ENCODE data around the gene PHF19.

Gene PHF19

GRCh38 chr9:120875195-120875565 is 1.8 kb downstream of the PHF19 start:
- TF ChIP-seq ZNF274 (IDR thresholded peaks at IDR 0.05; ENCODE audit: low read depth, low read length): no peak
- H3K36me3 ChIP-seq (ENCODE audit: insufficient read depth, insufficient read length, low read length): peaks cover 48% of the 10 kb centered on the region
- H3K9ac ChIP-seq (ENCODE audit: insufficient read length, low read depth): no peak overlapping the region
- no peak overlapping the region for H3K4me3 ChIP-seq (ENCODE audit: insufficient read length, low read depth)
- DNase-seq (ENCODE audit: low read depth, low spot score): no peak
- H3K4me1 ChIP-seq (ENCODE audit: insufficient read depth, insufficient read length): peaks cover 12% of the 10 kb centered on the region
- no peaks in the 10 kb centered on the region for H3K27me3 ChIP-seq (ENCODE audit: insufficient read depth, insufficient read length)
- no peaks in the 10 kb centered on the region for H3K9me3 ChIP-seq (ENCODE audit: insufficient read depth, low read length)

- peaks cover 54% of the 10 kb centered on the region for H3K36me3 ChIP-seq (ENCODE audit: insufficient read depth, insufficient read length, low read length)
- peaks cover 12% of the 10 kb centered on the region for H3K4me1 ChIP-seq (ENCODE audit: insufficient read depth, insufficient read length)
- DNase-seq (ENCODE audit: low read depth, low spot score): no peak
Observed at GRCh38 chr9:120874226-120875194, 2.5 kb downstream of the PHF19 start.

GRCh38 chr9:120873512-120873911 is 3.5 kb downstream of the PHF19 start:
- DNase-seq (ENCODE audit: low read depth, low spot score): peak; percentile 93
- Histone ChIP-seq H3K27me3 (ENCODE audit: insufficient read depth, insufficient read length) (no peaks in the 10 kb centered on the region), H3K9ac (ENCODE audit: insufficient read length, low read depth) (no peak overlapping the region), H3K4me1 (ENCODE audit: insufficient read depth, insufficient read length) (peaks cover 12% of the 10 kb centered on the region), H3K36me3 (ENCODE audit: insufficient read depth, insufficient read length, low read length) (peaks cover 57% of the 10 kb centered on the region), H3K4me3 (ENCODE audit: insufficient read length, low read depth) (no peak overlapping the region), H3K9me3 (ENCODE audit: insufficient read depth, low read length) (no peaks in the 10 kb centered on the region)
- TF ChIP-seq YY1 (IDR thresholded peaks at IDR 0.05; ENCODE audit: insufficient read depth, insufficient read length) (no peak), SUZ12 (IDR thresholded peaks at IDR 0.05; ENCODE audit: extremely low read depth, insufficient read depth, insufficient read length) (no peak), ZNF274 (IDR thresholded peaks at IDR 0.05; ENCODE audit: low read depth, low read length) (no peak)

More at GRCh38 chr9:120874226-120875194, 2.5 kb downstream of the PHF19 start:
- no peaks in the 10 kb centered on the region for H3K27me3 ChIP-seq (ENCODE audit: insufficient read depth, insufficient read length)
- no peak for TF ChIP-seq YY1 (IDR thresholded peaks at IDR 0.05; ENCODE audit: insufficient read depth, insufficient read length)
- no peak for TF ChIP-seq ZNF274 (IDR thresholded peaks at IDR 0.05; ENCODE audit: low read depth, low read length)
- no peak for TF ChIP-seq SUZ12 (IDR thresholded peaks at IDR 0.05; ENCODE audit: extremely low read depth, insufficient read depth, insufficient read length)
- no peak overlapping the region for H3K4me3 ChIP-seq (ENCODE audit: insufficient read length, low read depth)
- H3K9ac ChIP-seq (ENCODE audit: insufficient read length, low read depth): no peak overlapping the region
- no peaks in the 10 kb centered on the region for H3K9me3 ChIP-seq (ENCODE audit: insufficient read depth, low read length)

- Histone ChIP-seq H3K4me1 (ENCODE audit: insufficient read depth, insufficient read length) (peaks cover 6% of the 10 kb centered on the region), H3K36me3 (ENCODE audit: insufficient read depth, insufficient read length, low read length) (peaks cover 57% of the 10 kb centered on the region), H3K27me3 (ENCODE audit: insufficient read depth, insufficient read length) (no peaks in the 10 kb centered on the region), H3K9me3 (ENCODE audit: insufficient read depth, low read length) (no peaks in the 10 kb centered on the region), H3K9ac (ENCODE audit: insufficient read length, low read depth) (peak overlapping the region; percentile 21), H3K4me3 (ENCODE audit: insufficient read length, low read depth) (no peak overlapping the region)
- no peak for DNase-seq (ENCODE audit: low read depth, low spot score)
- TF ChIP-seq ZNF274 (IDR thresholded peaks at IDR 0.05; ENCODE audit: low read depth, low read length) (no peak), YY1 (IDR thresholded peaks at IDR 0.05; ENCODE audit: insufficient read depth, insufficient read length) (no peak), SUZ12 (IDR thresholded peaks at IDR 0.05; ENCODE audit: extremely low read depth, insufficient read depth, insufficient read length) (no peak)
Observed at GRCh38 chr9:120872791-120873502, 4.0 kb downstream of the PHF19 start.

GRCh38 chr9:120870206-120870605 is 6.8 kb downstream of the PHF19 start:
- no peak overlapping the region for H3K4me3 ChIP-seq (ENCODE audit: insufficient read length, low read depth)
- peaks cover 72% of the 10 kb centered on the region for H3K36me3 ChIP-seq (ENCODE audit: insufficient read depth, insufficient read length, low read length)
- peaks cover 9% of the 10 kb centered on the region for H3K4me1 ChIP-seq (ENCODE audit: insufficient read depth, insufficient read length)
- no peaks in the 10 kb centered on the region for H3K27me3 ChIP-seq (ENCODE audit: insufficient read depth, insufficient read length)
- H3K9ac ChIP-seq (ENCODE audit: insufficient read length, low read depth): no peak overlapping the region
- DNase-seq (ENCODE audit: low read depth, low spot score): no peak
- H3K9me3 ChIP-seq (ENCODE audit: insufficient read depth, low read length): no peaks in the 10 kb centered on the region
- TF ChIP-seq YY1 (IDR thresholded peaks at IDR 0.05; ENCODE audit: insufficient read depth, insufficient read length): no peak
- no peak for TF ChIP-seq SUZ12 (IDR thresholded peaks at IDR 0.05; ENCODE audit: extremely low read depth, insufficient read depth, insufficient read length)
- TF ChIP-seq ZNF274 (IDR thresholded peaks at IDR 0.05; ENCODE audit: low read depth, low read length): no peak

- Histone ChIP-seq H3K4me3 (ENCODE audit: insufficient read length, low read depth) (no peak overlapping the region), H3K9me3 (ENCODE audit: insufficient read depth, low read length) (no peaks in the 10 kb centered on the region), H3K27me3 (ENCODE audit: insufficient read depth, insufficient read length) (no peaks in the 10 kb centered on the region), H3K4me1 (ENCODE audit: insufficient read depth, insufficient read length) (peaks cover 9% of the 10 kb centered on the region), H3K36me3 (ENCODE audit: insufficient read depth, insufficient read length, low read length) (peaks cover 72% of the 10 kb centered on the region), H3K9ac (ENCODE audit: insufficient read length, low read depth) (no peak overlapping the region)
- DNase-seq (ENCODE audit: low read depth, low spot score): no peak
- TF ChIP-seq YY1 (IDR thresholded peaks at IDR 0.05; ENCODE audit: insufficient read depth, insufficient read length): no peak
- no peak for TF ChIP-seq SUZ12 (IDR thresholded peaks at IDR 0.05; ENCODE audit: extremely low read depth, insufficient read depth, insufficient read length)
- TF ChIP-seq ZNF274 (IDR thresholded peaks at IDR 0.05; ENCODE audit: low read depth, low read length): no peak
Observed at GRCh38 chr9:120869726-120870125, 7.3 kb downstream of the PHF19 start.

GRCh38 chr9:120869360-120869687 is 7.7 kb downstream of the PHF19 start:
- Histone ChIP-seq H3K9ac (ENCODE audit: insufficient read length, low read depth) (peak overlapping the region; percentile 45), H3K9me3 (ENCODE audit: insufficient read depth, low read length) (no peaks in the 10 kb centered on the region), H3K27me3 (ENCODE audit: insufficient read depth, insufficient read length) (no peaks in the 10 kb centered on the region), H3K36me3 (ENCODE audit: insufficient read depth, insufficient read length, low read length) (peaks cover 68% of the 10 kb centered on the region), H3K4me3 (ENCODE audit: insufficient read length, low read depth) (peak overlapping the region; percentile 12), H3K4me1 (ENCODE audit: insufficient read depth, insufficient read length) (peaks cover 9% of the 10 kb centered on the region)
- TF ChIP-seq YY1 (IDR thresholded peaks at IDR 0.05; ENCODE audit: insufficient read depth, insufficient read length) (no peak), SUZ12 (IDR thresholded peaks at IDR 0.05; ENCODE audit: extremely low read depth, insufficient read depth, insufficient read length) (no peak), ZNF274 (IDR thresholded peaks at IDR 0.05; ENCODE audit: low read depth, low read length) (no peak)
- DNase-seq (ENCODE audit: low read depth, low spot score): no peak
